HEK293T (cell line): ENCODE data around the gene REV1.

Experiments used
- ARNT ChIP-seq: fragments of 450-650 bp; IDR thresholded peaks from 2 replicates; pipeline ENCODE4 v1.6.1; 2017; ENCODE audit warnings: mild to moderate bottlenecking
- BHLHE40 ChIP-seq: fragments of 450-650 bp; IDR thresholded peaks from 2 replicates; pipeline ENCODE4 v1.6.1; 2016; ENCODE audit warnings: mild to moderate bottlenecking, moderate library complexity, borderline replicate concordance
- CTBP1 ChIP-seq: fragments of 450-650 bp; IDR thresholded peaks from 2 replicates; pipeline ENCODE4 v1.6.1; 2016; ENCODE audit warnings: borderline replicate concordance
- ELF4 ChIP-seq: fragments of 450-650 bp; IDR thresholded peaks from 2 replicates; pipeline ENCODE4 v1.6.1; 2017; ENCODE audit warnings: antibody characterized with exemption
- FOXA1 ChIP-seq: fragments of 450-650 bp; IDR thresholded peaks from 2 replicates; pipeline ENCODE4 v1.6.1; 2016; ENCODE audit warnings: mild to moderate bottlenecking
- FOXM1 ChIP-seq: fragments of 450-650 bp; IDR thresholded peaks from 2 replicates; pipeline ENCODE4 v1.6.1; 2017; ENCODE audit warnings: mild to moderate bottlenecking, borderline replicate concordance
- HDGF ChIP-seq: fragments of 450-650 bp; IDR thresholded peaks from 2 replicates; pipeline ENCODE4 v1.6.1; 2017; ENCODE audit warnings: antibody characterized with exemption, borderline replicate concordance
- LEF1 ChIP-seq: fragments of 450-650 bp; IDR thresholded peaks from 2 replicates; pipeline ENCODE4 v1.6.1; 2017; ENCODE audit warnings: mild to moderate bottlenecking, borderline replicate concordance
- NFRKB ChIP-seq: fragments of 450-650 bp; IDR thresholded peaks from 2 replicates; pipeline ENCODE4 v1.6.1; 2016; ENCODE audit warnings: mild to moderate bottlenecking, moderate library complexity
- SP1 ChIP-seq: fragments of 450-650 bp; IDR thresholded peaks from 2 replicates; pipeline ENCODE4 v1.6.1; 2017
- SUZ12 ChIP-seq: fragments of 450-650 bp; IDR thresholded peaks from 2 replicates; pipeline ENCODE4 v1.6.1; 2016; ENCODE audit warnings: mild to moderate bottlenecking
- TARDBP ChIP-seq: fragments of 450-650 bp; IDR thresholded peaks from 2 replicates; pipeline ENCODE4 v1.6.1; 2016
- ZNF384 ChIP-seq: fragments of 450-650 bp; IDR thresholded peaks from 2 replicates; pipeline ENCODE4 v1.6.1; 2016

DNA sequence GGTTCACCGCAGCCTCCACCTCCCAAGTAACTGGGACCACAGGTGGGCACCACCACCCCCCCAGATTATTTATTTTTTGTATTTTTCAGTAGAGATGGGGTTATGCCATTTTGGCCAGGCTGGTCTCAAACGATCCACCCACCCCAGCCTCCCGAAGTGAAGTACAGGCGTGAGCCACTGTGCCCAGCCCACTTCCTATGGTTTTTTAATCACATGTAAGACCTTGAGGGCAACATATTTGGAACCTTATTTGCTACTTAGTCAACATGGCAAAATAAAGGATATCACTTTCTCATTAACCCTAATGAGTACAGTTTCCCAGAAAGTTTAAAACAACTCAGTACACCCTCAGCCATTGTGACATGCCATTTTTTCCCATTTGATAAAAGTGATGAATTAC lies 88.0 kb downstream of the REV1 start:
- TF ChIP-seq LEF1 = no peak
- TF ChIP-seq ELF4 = no peak
- TF ChIP-seq FOXM1 = no peak
- no peak for TF ChIP-seq NFRKB
- TF ChIP-seq SUZ12 = no peak
- no peak for TF ChIP-seq FOXA1
- TF ChIP-seq ZNF384 = no peak
- TF ChIP-seq TARDBP = no peak
- TF ChIP-seq ARNT = no peak
- no peak for TF ChIP-seq HDGF
- no peak for TF ChIP-seq BHLHE40
- no peak for TF ChIP-seq SP1
- no peak for TF ChIP-seq CTBP1
